K562 (cell line): ENCODE results near the gene ETV2. TPM values are rescaled to one million over a fixed set of nuclear protein-coding genes. Genes with fewer than 3 reads are reported as not detected.

Experiments
- ATAC-seq: fragments of 200-7000 bp; cut with Tn5 transposase; 3 replicates; pipeline ENCODE4 v1.9.1; 2020; ENCODE audit warnings: moderate library complexity
- BruUV-seq: library from RNA; stranded (reverse); fragments of 400-500 nt; replicated peaks from 2 replicates; lab custom pipeline; 2021; lab: Mats Ljungman, UMichigan
- CTCF ChIA-PET: fragments of 300-600 bp; formaldehyde crosslinking; extraction: SDS; loops from one replicate; lab custom pipeline; 2021; ENCODE audit warnings: low intra/inter-chr PET ratio; lab: Yijun Ruan, JAX
- POLR2A ChIA-PET: fragments of 300-600, 350-650 bp; sonication (Branson Sonifier 250); formaldehyde crosslinking; extraction: SDS; loops from one replicate; lab custom pipeline; 2021; ENCODE audit warnings: antibody characterized with exemption, inconsistent platforms; lab: Yijun Ruan, JAX
- DNase-seq, 4 experiments: peaks; one replicate each; pipeline versions ENCODE4 v3.0.0 to v3.0.0-alpha.2; 2011 to 2018; ENCODE audit warnings: low spot score in 3 of 4, mixed read lengths in 3 of 4; ENCODE audit errors: extremely low read depth in 1 of 4
- FAIRE-seq: peaks from 2 replicates; lab custom pipeline; 2011; peaks lifted over from hg19 to GRCh38; lab: Jason Lieb, UNC
- H2AFZ ChIP-seq: 2 replicates; pipeline ENCODE4 v1.6.0; 2011; ENCODE audit warnings: low read depth, low read length, control low read depth, inconsistent platforms
- H3K27ac ChIP-seq: fragments of 200-600 bp; 3 replicates; pipeline ENCODE4 v1.8.0; 2011; ENCODE audit warnings: low read depth, mild to moderate bottlenecking, control low read depth, inconsistent platforms, low read length, moderate library complexity, mixed read lengths; ENCODE audit errors: extremely low read depth
- H3K27me3 ChIP-seq, 2 experiments: fragments of 300-600 bp in 1 of 2; 2 replicates in 1 of 2; 3 replicates in 1 of 2; pipeline versions ENCODE4 v1.6.0 to v1.8.0; 2011; ENCODE audit warnings: inconsistent platforms in 2 of 2, low read length in 2 of 2, mild to moderate bottlenecking in 1 of 2, mixed read lengths in 1 of 2, moderate library complexity in 1 of 2; ENCODE audit not compliant: control insufficient read depth in 2 of 2, insufficient read depth in 2 of 2
- H3K36me3 ChIP-seq: fragments of 300-600 bp; 3 replicates; pipeline ENCODE4 v1.8.0; 2011; ENCODE audit warnings: mild to moderate bottlenecking, low read length, inconsistent platforms; ENCODE audit not compliant: control insufficient read depth, insufficient read depth
- H3K4me1 ChIP-seq, 2 experiments: fragments of 200-600 bp in 1 of 2; replicated peaks in 1 of 2; 2 replicates in 1 of 2; 3 replicates in 1 of 2; pipeline versions ENCODE4 v1.5.1 to v1.8.0; 2011; ENCODE audit warnings: inconsistent platforms in 2 of 2, low read length in 2 of 2, mild to moderate bottlenecking in 1 of 2, mixed read lengths in 1 of 2, moderate library complexity in 1 of 2; ENCODE audit not compliant: control insufficient read depth in 2 of 2, insufficient read depth in 2 of 2
- H3K4me2 ChIP-seq: 2 replicates; pipeline ENCODE4 v1.6.1; 2011; ENCODE audit warnings: low read length, control low read depth, inconsistent platforms, mixed read lengths; ENCODE audit not compliant: insufficient read depth
- H3K4me3 ChIP-seq: fragments of 200-600 bp; sonication (generic), shearing (Covaris generic); 2 replicates; pipeline ENCODE4 v1.5.1; 2016; ENCODE audit warnings: control low read depth, inconsistent platforms
- H3K79me2 ChIP-seq: fragments of 200-600 bp; 3 replicates; pipeline ENCODE4 v1.8.0; 2011; ENCODE audit warnings: low read length, inconsistent platforms; ENCODE audit not compliant: control insufficient read depth, insufficient read depth
- H3K9ac ChIP-seq, 2 experiments: 2 replicates each; pipeline versions ENCODE4 v1.6.0 to v1.6.1; 2011; ENCODE audit warnings: low read depth in 2 of 2, low read length in 2 of 2, control low read depth in 1 of 2, inconsistent platforms in 1 of 2, mild to moderate bottlenecking in 1 of 2, mixed read lengths in 1 of 2; ENCODE audit not compliant: insufficient read depth in 1 of 2
- H3K9me1 ChIP-seq: one replicate; pipeline ENCODE4 v1.6.0; 2011; ENCODE audit warnings: inconsistent platforms, mild to moderate bottlenecking, low read length, moderate library complexity; ENCODE audit not compliant: control insufficient read depth, insufficient read depth
- H3K9me3 ChIP-seq: replicated peaks from 2 replicates; pipeline ENCODE4 v1.5.1; 2011; ENCODE audit warnings: low read depth, low read length, inconsistent platforms; ENCODE audit not compliant: control insufficient read depth, insufficient read depth
- H4K20me1 ChIP-seq: replicated peaks from 2 replicates; pipeline ENCODE4 v1.6.1; 2011; ENCODE audit warnings: low read length, inconsistent platforms, mixed read lengths; ENCODE audit not compliant: control insufficient read depth, insufficient read depth
- CBX2 ChIP-seq: fragments of 200-600 bp; sonication (generic); IDR thresholded peaks from one replicate; pipeline ENCODE4 v1.6.1; 2012; ENCODE audit warnings: mild to moderate bottlenecking, low read length, inconsistent platforms; ENCODE audit not compliant: insufficient read depth, poor library complexity, severe bottlenecking
- EHMT2 ChIP-seq: fragments of 450-650 bp; IDR thresholded peaks from 2 replicates; pipeline ENCODE4 v1.6.1; 2018; ENCODE audit warnings: antibody characterized with exemption
- FOS ChIP-seq: IDR thresholded peaks from 3 replicates; pipeline ENCODE4 v1.6.1; 2011; ENCODE audit not compliant: insufficient read length; ENCODE audit errors: extremely low read depth
- FOXP1 ChIP-seq: sonication (generic); formaldehyde crosslinking; IDR thresholded peaks from 2 replicates; pipeline ENCODE4 v1.8.0; 2022; ENCODE audit warnings: mild to moderate bottlenecking, missing genetic modification reagents
- NR0B1 ChIP-seq: fragments of 450-650 bp; IDR thresholded peaks from one replicate; pipeline ENCODE4 v1.6.1; 2018; ENCODE audit warnings: mild to moderate bottlenecking, moderate library complexity; ENCODE audit not compliant: partially characterized antibody
- RBM25 ChIP-seq: fragments of 200-400 bp; formaldehyde crosslinking; IDR thresholded peaks from 2 replicates; pipeline ENCODE4 v1.6.1; 2018; ENCODE audit warnings: low read length, low read depth, moderate library complexity; ENCODE audit not compliant: severe bottlenecking
- RUNX1 ChIP-seq: sonication (generic); IDR thresholded peaks from 2 replicates; pipeline ENCODE4 v1.6.1; 2016; ENCODE audit warnings: antibody characterized with exemption, low read depth
- SNAPC5 ChIP-seq: fragments of 250-450 bp; sonication (Bioruptor Pico); IDR thresholded peaks from 2 replicates; pipeline ENCODE4 v1.8.0; 2021; ENCODE audit warnings: moderate library complexity, mild to moderate bottlenecking, inconsistent platforms
- WGBS: fragments of 100-300 bp; shearing (Covaris generic); methylation state at CpG from one replicate; pipeline ENCODE4 v1.1.6; 2016; ENCODE audit warnings: low coverage, mixed read lengths; ENCODE audit not compliant: insufficient coverage; ENCODE audit errors: missing lambda C conversion rate; 5-methylcytosine and 5-hydroxymethylcytosine counted together
- in situ Hi-C: fragments of 300-500 bp; cut with MboI; formaldehyde crosslinking; loops from 4 replicates; pipeline ENCODE4 v1.15.0; 2018; ENCODE audit warnings: inconsistent platforms, mixed read lengths
- intact Hi-C: fragments of 100-400 bp; cut with micrococcal nuclease; formaldehyde crosslinking; loops from 2 replicates; pipeline ENCODE4 v1.14.2; 2022
- polyA plus RNA-seq, 8 experiments: library from polyadenylated mRNA; depleted of rRNA in 4 of 8; stranded (reverse) in 5 of 8; unstranded in 3 of 8; fragments of >200 nt; fragmentation: Nextera tagmentation in 2 of 8; fragmentation: Illumina TruSeq in 1 of 8; extraction: Ambion mirVana in 2 of 8; extraction: Trizol in 1 of 8; gene quantifications; 2 replicates each; pipeline versions ENCODE4 v1.2.1 to v1.2.3, GENCODE V29; 2011 to 2014; ENCODE audit warnings: inconsistent platforms in 1 of 8, missing spikeins in 1 of 8
- total RNA-seq, 7 experiments: library from RNA; depleted of rRNA in 6 of 7; stranded (reverse); fragments of >200 nt in 6 of 7; fragmentation: Illumina TruSeq in 2 of 7; extraction: Trizol in 2 of 7; gene quantifications; 2 replicates each; pipeline versions ENCODE4 v1.2.1 to v1.2.3, GENCODE V29; 2011 to 2021; ENCODE audit warnings: low replicate concordance in 1 of 7
- TF ChIP-seq, protein P1 (sequence below): IDR thresholded peaks from 2 replicates; pipeline ENCODE4 v1.6.1; 2016; ENCODE audit warnings: missing genetic modification characterization, missing compliant biosample characterization
- TF ChIP-seq, protein P2 (sequence below): fragments of 450-650 bp; IDR thresholded peaks from 2 replicates; pipeline ENCODE4 v1.6.1; 2016

The ETV2 gene
- total and polyA plus RNA-seq, 9 of the 15 experiments (the other 6 are each of a cell fraction or from before 2014, with no cell fraction given) = 0.11 to 3.7 (median 0.55) TPM

DNA sequence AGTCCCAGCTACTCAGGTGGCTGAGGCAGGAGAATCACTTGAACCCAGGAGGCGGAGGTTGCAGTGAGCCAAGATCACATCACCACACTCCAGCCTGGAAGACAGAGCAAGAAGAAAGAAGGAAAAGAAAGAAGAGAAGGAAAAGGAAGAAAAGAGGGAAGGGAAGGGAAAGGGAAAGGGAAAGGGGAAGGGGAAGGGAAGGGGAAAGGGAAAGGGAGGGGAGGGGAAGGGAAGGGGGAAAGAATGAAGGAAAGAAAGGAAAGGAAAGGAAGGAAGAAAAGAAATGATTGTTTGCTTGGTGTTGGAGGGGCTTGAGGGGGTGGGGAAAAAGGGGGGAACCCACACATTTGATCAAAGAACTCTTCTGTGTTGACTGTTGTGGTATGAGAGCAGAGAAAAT, 45.6 kb upstream of the ETV2 start:
- intact Hi-C loops (no loop called here), in situ Hi-C loops (no loop called here)
- 0 out of 2 replicates have a peak overlapping the region, but pooled peaks have one; percentile 56 for H2AFZ ChIP-seq
- no peaks in the 10 kb centered on the region for H3K79me2 ChIP-seq
- DNase-seq = no peak
- no peak overlapping the region for H3K4me3 ChIP-seq
- peaks cover 7 to 11% of the 10 kb centered on the region in 2 experiments; a peak in 4 of 5 replicates for H3K27me3 ChIP-seq
- TF ChIP-seq, protein P1, sequence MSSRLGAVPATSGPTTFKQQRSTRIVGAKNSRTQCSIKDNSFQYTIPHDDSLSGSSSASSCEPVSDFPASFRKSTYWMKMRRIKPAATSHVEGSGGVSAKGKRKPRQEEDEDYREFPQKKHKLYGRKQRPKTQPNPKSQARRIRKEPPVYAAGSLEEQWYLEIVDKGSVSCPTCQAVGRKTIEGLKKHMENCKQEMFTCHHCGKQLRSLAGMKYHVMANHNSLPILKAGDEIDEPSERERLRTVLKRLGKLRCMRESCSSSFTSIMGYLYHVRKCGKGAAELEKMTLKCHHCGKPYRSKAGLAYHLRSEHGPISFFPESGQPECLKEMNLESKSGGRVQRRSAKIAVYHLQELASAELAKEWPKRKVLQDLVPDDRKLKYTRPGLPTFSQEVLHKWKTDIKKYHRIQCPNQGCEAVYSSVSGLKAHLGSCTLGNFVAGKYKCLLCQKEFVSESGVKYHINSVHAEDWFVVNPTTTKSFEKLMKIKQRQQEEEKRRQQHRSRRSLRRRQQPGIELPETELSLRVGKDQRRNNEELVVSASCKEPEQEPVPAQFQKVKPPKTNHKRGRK (tag) = peak; percentile 70
- no peak for TF ChIP-seq RUNX1
- ChIA-PET CTCF (no interaction called here), POLR2A (no interaction called here)
- no peaks in the 10 kb centered on the region for H3K36me3 ChIP-seq
- H4K20me1 ChIP-seq = no peaks in the 10 kb centered on the region
- H3K9me3 ChIP-seq = no peaks in the 10 kb centered on the region
- no CpG with 5 or more reads among the region's 1 CpG for WGBS
- no peak overlapping the region for H3K27ac ChIP-seq
- no peak for ATAC-seq
- no peak overlapping the region for H3K4me2 ChIP-seq
- no TSS peak for BruUV-seq
- no peak overlapping the region for H3K9ac ChIP-seq
- no peak for FAIRE-seq
- H3K4me1 ChIP-seq = no peaks in the 10 kb centered on the region; a peak in 1 of 5 replicates
- no peaks in the 10 kb centered on the region for H3K9me1 ChIP-seq

DNA sequence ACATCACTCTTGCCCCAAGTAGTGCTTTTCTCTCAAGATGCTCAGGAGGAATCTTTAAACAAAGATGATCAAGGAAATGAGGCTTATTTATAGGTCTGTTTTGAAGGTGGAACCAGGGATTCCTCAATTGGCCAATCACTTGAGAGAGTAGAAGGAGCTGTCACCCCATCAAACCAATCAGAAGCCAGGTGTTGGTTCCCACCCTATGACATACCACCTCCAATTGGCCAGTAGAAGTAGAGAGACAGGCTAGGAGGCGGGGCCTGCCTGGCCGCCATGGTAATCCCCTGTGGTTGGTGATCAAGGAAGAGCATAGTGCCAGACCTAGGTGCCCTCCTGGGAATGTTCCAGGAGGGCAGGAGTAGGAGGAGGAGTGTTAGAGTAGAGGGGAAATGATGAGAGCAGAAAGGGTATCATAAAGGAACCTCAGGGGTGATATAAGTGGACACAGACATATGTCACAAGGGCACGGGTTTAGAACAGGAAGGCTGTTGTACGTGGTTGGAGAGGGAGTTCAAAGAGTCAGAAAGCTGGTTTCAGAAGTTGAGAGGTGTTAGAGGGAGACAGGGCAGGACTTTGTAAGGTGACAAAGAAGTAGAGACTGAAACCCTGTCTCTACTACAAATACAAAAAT, 45.1 kb upstream of the ETV2 start:
- Histone ChIP-seq H3K9ac (no peak overlapping the region), H3K9me3 (no peaks in the 10 kb centered on the region), H4K20me1 (no peaks in the 10 kb centered on the region), H3K27me3 (peaks cover 9 to 14% of the 10 kb centered on the region in 2 experiments; a peak in 4 of 5 replicates), H3K4me1 (no peaks in the 10 kb centered on the region; a peak in 1 of 5 replicates), H3K4me2 (no peak overlapping the region), H2AFZ (peak overlapping the region; percentile 56; the same call in 1 of the 2 replicates), H3K9me1 (no peaks in the 10 kb centered on the region), H3K79me2 (no peaks in the 10 kb centered on the region), H3K27ac (no peak overlapping the region), H3K4me3 (no peak overlapping the region), H3K36me3 (no peaks in the 10 kb centered on the region)
- peak; percentile 94 for ATAC-seq
- POLR2A ChIA-PET = interaction anchor here (1.2 kb wide), 1 partner anchor 12 kb away, joined by 4 read pairs; no protein-coding TSS in a partner anchor
- no TSS peak for BruUV-seq
- in situ Hi-C loops = no loop called here
- intact Hi-C loops = no loop called here
- peak; percentile 24 to 79 (median 40) for DNase-seq
- 8% methylated on average over 4 of the region's 4 CpGs for WGBS
- CTCF ChIA-PET = no interaction called here
- FAIRE-seq = no peak
- TF ChIP-seq CBX2 = no peak
- TF ChIP-seq, protein P2, sequence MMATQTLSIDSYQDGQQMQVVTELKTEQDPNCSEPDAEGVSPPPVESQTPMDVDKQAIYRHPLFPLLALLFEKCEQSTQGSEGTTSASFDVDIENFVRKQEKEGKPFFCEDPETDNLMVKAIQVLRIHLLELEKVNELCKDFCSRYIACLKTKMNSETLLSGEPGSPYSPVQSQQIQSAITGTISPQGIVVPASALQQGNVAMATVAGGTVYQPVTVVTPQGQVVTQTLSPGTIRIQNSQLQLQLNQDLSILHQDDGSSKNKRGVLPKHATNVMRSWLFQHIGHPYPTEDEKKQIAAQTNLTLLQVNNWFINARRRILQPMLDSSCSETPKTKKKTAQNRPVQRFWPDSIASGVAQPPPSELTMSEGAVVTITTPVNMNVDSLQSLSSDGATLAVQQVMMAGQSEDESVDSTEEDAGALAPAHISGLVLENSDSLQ = peak; percentile 96
- TF ChIP-seq RBM25 = peak; percentile 41
- peak; percentile 68 for TF ChIP-seq FOS
- TF ChIP-seq SNAPC5 = no peak
- no peak for TF ChIP-seq FOXP1 (CRISPR knock-in tag)
- no peak for TF ChIP-seq NR0B1
- TF ChIP-seq EHMT2 = peak; percentile 80
